ENCODE data around the gene RAI14. TPM values are rescaled to one million over a fixed set of nuclear protein-coding genes. Genes with fewer than 3 reads are reported as not detected.
"Not testable (repeated sequence)": the region's sequence is repeated elsewhere in the genome, so short reads cannot be mapped to it uniquely, and the experiment has no call there.

RAI14 gene
- polyA plus RNA-seq, 4 donors, result 87.4 to 100 (median 95.0) TPM

GRCh38 chr5:34806532-34806931 lies 150.4 kb downstream of the RAI14 start:
- no peak for DNase-seq (ENCODE audit: low read depth in 4 of 4, low spot score in 2 of 4)

- no peak for DNase-seq (ENCODE audit: low read depth in 4 of 4, low spot score in 2 of 4)
Measured at GRCh38 chr5:34811706-34812105, 155.6 kb downstream of the RAI14 start.

GRCh38 chr5:34813509-34813908 lies 157.4 kb downstream of the RAI14 start:
- no peak for DNase-seq (ENCODE audit: low read depth in 4 of 4, low spot score in 2 of 4)

DNA sequence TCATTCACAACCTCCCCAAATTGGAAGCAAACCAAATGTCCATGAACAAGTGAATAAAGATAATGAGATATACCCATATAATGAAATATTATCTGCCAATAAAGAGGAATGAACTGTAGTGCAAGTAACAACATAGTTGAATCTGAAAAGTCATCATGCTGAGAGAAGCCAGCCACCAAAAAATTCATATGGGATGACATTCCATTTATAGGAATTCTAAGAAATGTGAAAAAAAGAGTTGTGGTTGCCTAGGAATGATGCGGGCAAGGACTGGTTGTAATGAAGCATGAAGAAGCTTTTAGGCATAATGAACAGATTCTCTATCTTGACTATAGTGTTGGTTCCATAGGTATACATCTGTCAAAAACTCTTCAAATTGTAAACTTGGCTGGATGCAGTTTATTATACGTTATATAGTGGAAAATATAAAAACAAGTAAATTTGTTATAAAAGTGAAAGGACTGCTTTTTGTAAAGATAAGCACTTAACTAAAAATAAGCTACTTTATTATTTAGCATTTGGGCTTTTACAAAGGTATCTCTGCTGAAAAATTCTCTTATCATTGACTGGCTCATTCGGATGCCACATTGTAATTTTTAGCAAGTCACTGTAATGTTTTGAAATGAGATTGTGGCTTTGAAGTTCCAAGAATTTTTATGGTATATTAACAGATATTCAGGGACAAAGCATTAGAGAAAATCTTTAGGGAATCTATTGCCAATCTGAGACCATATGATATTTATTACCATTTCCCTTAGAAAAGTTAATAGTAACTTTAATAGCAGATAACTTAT lies 161.6 kb downstream of the RAI14 start:
- no peak for DNase-seq (ENCODE audit: low read depth in 4 of 4, low spot score in 2 of 4)

- no peak for DNase-seq (ENCODE audit: low read depth in 4 of 4, low spot score in 2 of 4)
Measured at GRCh38 chr5:34818717-34819116, 162.6 kb downstream of the RAI14 start.

GRCh38 chr5:34820593-34820992 lies 164.5 kb downstream of the RAI14 start:
- no peak for DNase-seq (ENCODE audit: low read depth in 4 of 4, low spot score in 2 of 4)

DNA sequence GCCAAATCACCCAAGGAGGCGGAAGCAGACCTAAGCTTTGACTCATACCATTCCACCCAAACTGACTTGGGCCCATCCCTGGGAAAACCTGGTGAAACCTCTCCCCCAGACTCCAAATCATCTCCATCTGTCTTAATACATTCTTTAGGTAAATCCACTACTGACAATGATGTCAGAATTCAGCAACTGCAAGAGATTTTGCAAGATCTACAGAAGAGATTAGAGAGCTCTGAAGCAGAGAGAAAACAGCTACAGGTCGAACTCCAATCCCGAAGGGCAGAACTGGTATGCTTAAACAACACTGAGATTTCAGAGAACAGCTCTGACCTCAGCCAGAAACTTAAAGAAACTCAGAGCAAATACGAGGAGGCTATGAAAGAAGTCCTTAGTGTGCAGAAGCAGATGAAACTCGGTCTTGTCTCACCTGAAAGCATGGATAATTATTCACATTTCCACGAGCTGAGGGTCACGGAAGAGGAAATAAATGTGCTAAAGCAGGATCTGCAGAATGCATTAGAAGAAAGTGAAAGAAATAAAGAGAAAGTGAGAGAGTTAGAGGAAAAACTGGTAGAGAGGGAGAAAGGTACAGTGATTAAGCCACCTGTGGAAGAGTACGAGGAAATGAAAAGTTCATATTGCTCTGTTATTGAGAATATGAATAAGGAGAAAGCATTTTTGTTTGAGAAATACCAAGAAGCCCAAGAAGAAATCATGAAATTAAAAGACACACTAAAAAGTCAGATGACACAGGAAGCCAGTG lies 167.0 kb downstream of the RAI14 start:
- no peak for DNase-seq (ENCODE audit: low read depth in 4 of 4, low spot score in 2 of 4)

GRCh38 chr5:34826347-34826746 lies 170.2 kb downstream of the RAI14 start:
- no peak for DNase-seq (ENCODE audit: low read depth in 4 of 4, low spot score in 2 of 4)

DNA sequence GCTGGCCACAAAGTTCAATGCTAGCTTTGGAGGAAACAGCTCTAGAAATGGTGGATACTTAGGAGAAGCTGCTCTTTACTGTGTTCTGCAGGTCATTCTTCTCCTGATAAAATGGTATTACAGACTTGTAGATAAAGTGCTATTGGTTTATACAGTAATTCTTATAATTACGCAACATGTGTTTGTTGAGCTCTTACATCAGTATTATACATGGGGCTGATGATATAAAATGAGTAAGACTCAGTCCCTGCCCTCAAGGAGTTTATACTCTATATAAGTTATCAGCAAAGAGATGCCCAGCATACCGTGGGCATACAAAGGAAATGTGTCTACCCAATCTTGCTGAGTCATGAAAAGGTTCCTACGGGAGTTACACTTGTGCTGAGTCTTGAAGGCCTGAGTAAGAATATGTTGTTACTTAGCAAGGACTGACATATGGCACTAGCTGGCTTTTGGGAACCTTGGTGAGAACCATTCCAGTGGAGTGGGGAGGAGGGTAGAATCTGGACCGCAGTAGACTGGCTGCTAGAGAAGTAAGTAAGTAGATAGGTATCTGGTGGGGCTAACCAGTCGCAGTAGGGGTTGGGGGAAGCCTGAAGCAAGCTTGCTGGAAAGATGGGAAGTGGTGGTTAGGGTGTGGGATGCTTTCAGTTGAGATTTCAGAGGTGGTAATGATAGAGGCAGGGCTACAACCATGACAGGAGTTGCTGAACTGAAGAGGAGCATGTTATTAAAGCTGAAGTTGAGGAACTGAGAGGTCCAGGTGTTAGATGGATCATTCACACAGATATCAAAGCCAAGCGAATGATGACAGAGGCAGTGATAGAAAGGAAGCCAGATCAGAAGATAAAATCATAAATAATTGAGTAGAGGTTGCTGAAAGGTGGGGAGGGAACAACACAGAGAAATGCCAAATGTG lies 171.7 kb downstream of the RAI14 start:
- no peak for DNase-seq (ENCODE audit: low read depth in 4 of 4, low spot score in 2 of 4)

- not testable (repeated sequence) for DNase-seq (ENCODE audit: low read depth in 4 of 4, low spot score in 2 of 4)
Measured at GRCh38 chr5:34830827-34831226, 174.7 kb downstream of the RAI14 start.

GRCh38 chr5:34831303-34831702 lies 175.2 kb downstream of the RAI14 start:
- no peak for DNase-seq (ENCODE audit: low read depth in 4 of 4, low spot score in 2 of 4)

DNA sequence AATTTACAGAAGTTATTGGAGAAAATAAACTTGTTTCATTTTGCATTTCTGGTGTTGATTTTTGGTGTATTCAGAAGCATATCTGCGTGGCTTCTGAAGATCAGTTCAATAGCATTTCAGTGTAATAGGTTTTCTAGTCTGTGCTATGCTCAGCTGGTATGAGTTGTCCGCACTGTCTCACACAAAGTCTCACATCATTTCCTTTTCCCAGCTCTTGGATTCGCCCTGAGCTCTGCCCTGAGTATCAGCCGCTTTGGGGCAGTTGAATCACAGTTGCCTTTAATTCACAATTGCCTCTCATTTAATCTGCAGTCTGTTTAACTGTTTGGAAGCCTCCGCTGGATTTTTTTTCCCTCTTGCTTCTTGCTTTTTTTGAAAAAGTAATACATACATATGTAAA lies 176.4 kb downstream of the RAI14 start:
- DNase-seq (ENCODE audit: low read depth in 4 of 4, low spot score in 2 of 4), result no peak

GRCh38 chr5:34833090-34833489 lies 177.0 kb downstream of the RAI14 start:
- DNase-seq (ENCODE audit: low read depth in 4 of 4, low spot score in 2 of 4), result no peak

DNA sequence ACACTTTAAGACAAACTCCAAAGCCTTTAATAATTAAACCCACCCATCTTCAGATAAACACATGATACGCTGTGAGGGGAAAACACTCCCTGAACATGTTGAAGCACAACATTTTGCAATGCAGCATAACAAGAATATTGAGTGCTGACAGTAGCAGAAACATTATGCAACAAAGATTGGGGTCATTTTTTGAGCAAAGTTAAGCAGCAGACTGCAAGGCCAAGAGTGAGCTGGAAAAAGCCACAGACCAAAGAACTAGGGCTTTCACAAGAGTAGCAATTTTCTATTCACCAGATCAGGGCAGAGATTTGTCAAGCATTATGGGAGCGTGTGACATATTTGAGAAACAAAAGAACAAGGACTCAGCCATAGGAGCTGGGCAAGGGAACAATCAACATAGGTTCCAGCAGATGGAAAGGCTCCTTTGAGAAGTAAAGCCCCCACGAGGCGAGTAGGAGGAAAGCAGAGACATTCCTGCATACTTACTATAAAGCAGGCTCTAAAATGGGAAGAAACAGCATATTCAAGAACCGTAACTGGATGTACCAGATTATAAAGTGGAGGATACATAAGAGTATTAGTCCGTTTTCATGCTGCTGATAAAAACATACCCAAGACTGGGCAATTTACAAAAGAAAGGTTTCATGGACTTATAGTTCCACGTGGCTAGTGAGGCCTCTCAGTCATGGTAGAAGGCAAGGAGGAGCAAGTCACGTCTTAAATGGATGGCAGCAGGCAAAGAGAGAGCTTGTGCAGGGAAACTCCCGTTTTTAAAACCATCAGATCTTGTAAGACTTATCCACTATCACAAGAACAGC lies 178.1 kb downstream of the RAI14 start:
- no peak for DNase-seq (ENCODE audit: low read depth in 4 of 4, low spot score in 2 of 4)

- no peak for DNase-seq (ENCODE audit: low read depth in 4 of 4, low spot score in 2 of 4)
Measured at GRCh38 chr5:34834794-34835089, 178.6 kb downstream of the RAI14 start.

GRCh38 chr5:34835664-34836063 lies 179.5 kb downstream of the RAI14 start:
- no peak for DNase-seq (ENCODE audit: low read depth in 4 of 4, low spot score in 2 of 4)

DNA sequence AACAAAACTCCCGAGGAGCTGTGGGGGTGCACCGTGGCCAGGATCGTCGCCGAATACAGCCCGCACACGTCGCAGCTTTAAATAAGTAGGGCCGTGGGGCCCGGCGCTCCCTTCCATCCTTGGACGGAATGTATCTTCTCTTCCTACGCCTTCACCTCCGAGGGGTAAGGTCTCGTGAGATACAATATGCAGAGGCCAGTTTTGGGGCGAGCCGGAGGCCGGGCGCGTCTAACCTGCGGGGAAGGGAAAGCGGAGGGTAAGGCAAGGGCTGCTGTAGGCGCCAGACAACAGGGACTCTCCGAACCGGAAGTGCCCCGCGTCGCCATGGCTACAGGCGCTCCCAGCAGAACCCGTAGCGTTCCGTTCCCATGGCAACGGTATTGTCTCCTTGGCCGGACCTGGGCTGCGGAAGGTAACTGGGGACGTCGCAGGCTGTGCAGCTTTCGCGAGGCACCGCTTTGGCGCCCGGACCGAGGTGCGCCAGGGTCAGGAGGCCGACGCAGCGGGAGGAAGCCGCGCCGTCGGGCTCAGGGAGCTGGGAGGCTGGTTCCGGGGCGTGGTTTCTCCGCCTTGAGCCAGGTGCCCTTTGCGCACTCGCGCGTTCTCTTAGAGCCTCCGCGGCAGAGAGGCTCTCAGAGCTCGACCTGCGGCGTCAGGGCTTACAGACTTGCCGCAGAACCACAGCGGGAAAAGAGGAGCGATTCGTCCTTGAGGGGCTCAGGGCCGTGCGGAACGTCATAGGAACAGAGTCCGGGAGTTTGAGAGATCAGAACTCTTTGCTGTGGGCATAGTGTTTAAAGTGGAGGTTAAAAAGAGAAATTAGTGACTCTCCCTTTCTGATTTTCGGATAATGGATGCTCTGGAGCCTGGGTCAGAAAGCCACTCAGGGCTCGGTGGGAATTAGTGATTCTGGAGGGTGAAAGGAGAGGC lies 182.9 kb downstream of the RAI14 start, which contains the start of gene TTC23L:
TSS of gene TTC23L (plus strand) at position 380 of the 930 bp plus-strand sequence. CDS start 1,508 bp downstream, outside the sequence.
- DNase-seq (ENCODE audit: low read depth in 4 of 4, low spot score in 2 of 4), result peak; percentile 78 to 91 (median 86)

DNA sequence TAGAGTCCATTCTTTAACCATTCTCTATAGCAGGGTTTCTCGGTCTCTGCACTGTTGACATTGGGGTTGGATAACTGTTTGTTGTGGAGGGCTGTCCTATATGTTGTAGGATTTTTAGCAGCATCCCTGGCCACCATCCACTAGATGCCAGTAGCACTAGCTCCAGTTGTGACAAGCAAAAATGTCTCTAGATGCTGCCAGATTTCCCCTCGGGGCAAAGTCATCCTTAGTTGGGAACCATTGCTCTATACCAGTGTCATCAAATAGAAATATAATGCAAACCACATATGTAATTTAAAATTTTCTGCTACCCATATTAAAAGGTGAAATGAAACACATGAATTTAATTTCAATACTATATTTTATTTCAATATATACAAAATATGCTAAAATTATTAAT lies 185.7 kb downstream of the RAI14 start:
- DNase-seq (ENCODE audit: low read depth in 4 of 4, low spot score in 2 of 4), result no peak

GRCh38 chr5:34842554-34842953 lies 186.4 kb downstream of the RAI14 start:
- DNase-seq (ENCODE audit: low read depth in 4 of 4, low spot score in 2 of 4), result no peak

Measured in left renal cortex interstitium (tissue), 4 donors.